ENCODE results near the gene SAP30BP. TPM values are rescaled to one million over a fixed set of nuclear protein-coding genes. Genes with fewer than 3 reads are reported as not detected.
A peak's percentile ranks its signal among the peaks of the same experiment; 100 is the strongest.

SAP30BP gene
- total RNA-seq, 1 experiment from 2014 or later = 126 TPM

DNA sequence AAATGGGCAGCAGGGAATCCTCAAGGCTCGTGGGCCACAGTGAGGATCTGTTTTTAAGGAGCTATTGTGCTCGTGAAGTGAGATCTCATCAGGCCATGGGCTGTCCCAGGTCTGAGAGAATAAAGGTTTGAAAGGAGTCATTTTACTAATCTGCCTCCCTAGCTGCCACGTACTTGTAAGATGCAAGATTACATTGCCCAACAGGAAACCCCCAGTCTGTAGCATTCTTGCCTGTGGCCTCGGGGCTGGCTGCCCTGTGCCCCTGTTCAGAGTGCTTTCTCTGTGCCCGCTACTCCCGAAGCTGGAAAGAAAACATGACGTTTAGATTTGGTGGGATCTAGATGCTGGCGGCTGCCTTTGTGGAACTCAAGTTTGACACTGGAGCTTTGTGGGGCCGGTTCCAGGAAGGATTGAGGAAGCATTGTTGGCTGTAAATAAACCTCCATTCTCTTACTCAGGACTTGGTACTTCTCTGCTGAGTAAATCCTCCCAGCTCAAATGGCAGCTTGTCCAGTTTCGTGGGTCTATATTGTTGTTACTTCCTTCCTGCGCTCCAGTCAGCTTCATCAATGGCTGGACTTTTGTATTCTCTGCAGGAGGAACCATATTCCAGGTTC lies 21.2 kb downstream of the SAP30BP start:
- H3K9me3 ChIP-seq = no peaks in the 10 kb centered on the region
- H3K4me1 ChIP-seq = peaks cover 27% of the 10 kb centered on the region
- Mint-ChIP-seq H3K27me3 (ENCODE audit: insufficient read depth, unreplicated experiment) (no peaks in the 10 kb centered on the region), H3K4me1 (ENCODE audit: low read depth, unreplicated experiment) (peaks cover 31% of the 10 kb centered on the region), H3K36me3 (ENCODE audit: insufficient read depth, unreplicated experiment) (peaks cover 66% of the 10 kb centered on the region), H3K27ac (ENCODE audit: unreplicated experiment) (peak overlapping the region; percentile 49), H3K4me3 (ENCODE audit: unreplicated experiment) (no peak overlapping the region), H3K9me3 (ENCODE audit: unreplicated experiment) (no peaks in the 10 kb centered on the region)
- H3K4me3 ChIP-seq (ENCODE audit: low read depth, low read length) = no peak overlapping the region
- DNase-seq = no peak
- TF ChIP-seq, protein P1, sequence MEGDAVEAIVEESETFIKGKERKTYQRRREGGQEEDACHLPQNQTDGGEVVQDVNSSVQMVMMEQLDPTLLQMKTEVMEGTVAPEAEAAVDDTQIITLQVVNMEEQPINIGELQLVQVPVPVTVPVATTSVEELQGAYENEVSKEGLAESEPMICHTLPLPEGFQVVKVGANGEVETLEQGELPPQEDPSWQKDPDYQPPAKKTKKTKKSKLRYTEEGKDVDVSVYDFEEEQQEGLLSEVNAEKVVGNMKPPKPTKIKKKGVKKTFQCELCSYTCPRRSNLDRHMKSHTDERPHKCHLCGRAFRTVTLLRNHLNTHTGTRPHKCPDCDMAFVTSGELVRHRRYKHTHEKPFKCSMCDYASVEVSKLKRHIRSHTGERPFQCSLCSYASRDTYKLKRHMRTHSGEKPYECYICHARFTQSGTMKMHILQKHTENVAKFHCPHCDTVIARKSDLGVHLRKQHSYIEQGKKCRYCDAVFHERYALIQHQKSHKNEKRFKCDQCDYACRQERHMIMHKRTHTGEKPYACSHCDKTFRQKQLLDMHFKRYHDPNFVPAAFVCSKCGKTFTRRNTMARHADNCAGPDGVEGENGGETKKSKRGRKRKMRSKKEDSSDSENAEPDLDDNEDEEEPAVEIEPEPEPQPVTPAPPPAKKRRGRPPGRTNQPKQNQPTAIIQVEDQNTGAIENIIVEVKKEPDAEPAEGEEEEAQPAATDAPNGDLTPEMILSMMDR (IDR thresholded peaks at IDR 0.05; ENCODE audit: insufficient read depth in 1 of 2, low read depth in 1 of 2, low read length in 1 of 2, severe bottlenecking in 1 of 2, unreplicated experiment in 1 of 2) = no peak
- peaks cover 5% of the 10 kb centered on the region; the same call in 1 of the 2 replicates for H3K36me3 ChIP-seq (ENCODE audit: control insufficient read depth, insufficient read depth, low read length)
- intact Hi-C loops (cut with micrococcal nuclease; ENCODE audit: unreplicated experiment) = no loop called here
- no peaks in the 10 kb centered on the region for H3K27me3 ChIP-seq (replicated peaks; ENCODE audit: control insufficient read depth, insufficient read depth, low read length)
- no TSS peak for BruUV-seq (replicated peaks)
- ChIA-PET CTCF (interaction anchor here (0.7 to 1.7 kb wide), 2 partner anchors 33 to 62 kb away, joined by 3 to 5 read pairs; partner anchors contain the start of gene ITGB4), POLR2A (no interaction called here)

DNA sequence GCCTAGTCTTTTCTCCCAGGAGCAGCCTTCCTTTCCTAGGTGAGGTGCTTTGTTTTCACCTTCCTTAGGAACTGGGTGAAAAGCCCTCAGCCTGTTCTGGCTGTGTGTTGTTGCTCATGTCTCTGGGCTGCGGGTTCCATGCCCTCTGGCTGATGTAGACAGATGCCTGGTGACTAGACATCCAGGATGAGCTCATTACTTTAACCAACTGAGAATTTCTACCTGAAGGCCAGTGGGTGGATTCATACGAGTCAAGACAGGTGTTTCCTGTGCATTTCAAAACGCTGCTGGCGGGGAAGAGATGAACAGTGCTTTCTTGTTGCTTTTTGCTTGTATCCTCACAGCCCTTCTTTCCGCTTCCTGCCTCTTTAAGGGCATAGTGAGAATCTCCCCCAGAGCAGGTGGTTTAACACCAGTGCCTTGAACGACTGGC lies 22.3 kb downstream of the SAP30BP start:
- H3K4me1 ChIP-seq = peaks cover 16% of the 10 kb centered on the region
- no peak overlapping the region for H3K4me3 ChIP-seq (ENCODE audit: low read depth, low read length)
- peak overlapping the region; percentile 49 for H3K27ac Mint-ChIP-seq (ENCODE audit: unreplicated experiment)
- CTCF ChIA-PET = interaction anchor here (0.6 to 0.7 kb wide), 3 partner anchors 18 to 621 kb away, joined by 3 to 8 read pairs (median 4); no protein-coding TSS in a partner anchor
- no peaks in the 10 kb centered on the region for H3K27me3 Mint-ChIP-seq (ENCODE audit: insufficient read depth, unreplicated experiment)
- TF ChIP-seq, protein P1 (IDR thresholded peaks at IDR 0.05; ENCODE audit: insufficient read depth in 1 of 2, low read depth in 1 of 2, low read length in 1 of 2, severe bottlenecking in 1 of 2, unreplicated experiment in 1 of 2) = no peak
- BruUV-seq (replicated peaks) = no TSS peak
- intact Hi-C loops (cut with micrococcal nuclease; ENCODE audit: unreplicated experiment) = no loop called here
- peaks cover 5% of the 10 kb centered on the region; the same call in 1 of the 2 replicates for H3K36me3 ChIP-seq (ENCODE audit: control insufficient read depth, insufficient read depth, low read length)
- H3K9me3 ChIP-seq = no peaks in the 10 kb centered on the region
- peaks cover 68% of the 10 kb centered on the region for H3K36me3 Mint-ChIP-seq (ENCODE audit: insufficient read depth, unreplicated experiment)
- H3K4me3 Mint-ChIP-seq (ENCODE audit: unreplicated experiment) = no peak overlapping the region
- no peaks in the 10 kb centered on the region for H3K9me3 Mint-ChIP-seq (ENCODE audit: unreplicated experiment)
- H3K27me3 ChIP-seq (replicated peaks; ENCODE audit: control insufficient read depth, insufficient read depth, low read length) = no peaks in the 10 kb centered on the region
- peaks cover 20% of the 10 kb centered on the region for H3K4me1 Mint-ChIP-seq (ENCODE audit: low read depth, unreplicated experiment)
- POLR2A ChIA-PET = no interaction called here
- no peak for DNase-seq

DNA sequence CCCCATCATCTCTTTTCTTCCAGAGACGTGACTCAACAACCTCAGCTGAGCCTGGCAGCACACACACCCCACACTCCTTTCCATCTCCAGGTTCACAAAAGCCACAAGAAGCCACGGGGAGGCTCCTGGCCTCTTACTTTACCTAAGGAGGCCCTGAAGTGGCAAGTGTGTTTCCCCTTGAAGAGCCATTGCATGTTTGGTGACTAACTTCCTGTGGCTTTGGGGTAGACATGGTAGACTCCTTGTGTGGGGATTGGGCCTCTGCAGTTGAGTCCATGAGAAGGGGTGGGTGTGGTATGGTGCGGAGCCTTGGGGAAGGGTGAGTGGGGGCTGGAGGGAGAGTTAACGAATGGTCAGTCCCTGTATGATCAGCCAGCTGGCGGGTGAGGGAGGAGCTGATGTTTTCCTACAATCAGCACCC lies 24.2 kb downstream of the SAP30BP start:
- Histone ChIP-seq H3K27me3 (replicated peaks; ENCODE audit: control insufficient read depth, insufficient read depth, low read length) (no peaks in the 10 kb centered on the region), H3K9me3 (no peaks in the 10 kb centered on the region), H3K4me1 (no peaks in the 10 kb centered on the region), H3K36me3 (ENCODE audit: control insufficient read depth, insufficient read depth, low read length) (peaks cover 2% of the 10 kb centered on the region; the same call in 1 of the 2 replicates), H3K4me3 (ENCODE audit: low read depth, low read length) (no peak overlapping the region)
- TF ChIP-seq, protein P1 (IDR thresholded peaks at IDR 0.05; ENCODE audit: insufficient read depth in 1 of 2, low read depth in 1 of 2, low read length in 1 of 2, severe bottlenecking in 1 of 2, unreplicated experiment in 1 of 2) = no peak
- Mint-ChIP-seq H3K27ac (ENCODE audit: unreplicated experiment) (no peak overlapping the region), H3K4me3 (ENCODE audit: unreplicated experiment) (no peak overlapping the region), H3K4me1 (ENCODE audit: low read depth, unreplicated experiment) (peaks cover 12% of the 10 kb centered on the region), H3K27me3 (ENCODE audit: insufficient read depth, unreplicated experiment) (no peaks in the 10 kb centered on the region), H3K9me3 (ENCODE audit: unreplicated experiment) (no peaks in the 10 kb centered on the region), H3K36me3 (ENCODE audit: insufficient read depth, unreplicated experiment) (peaks cover 73% of the 10 kb centered on the region)
- BruUV-seq (replicated peaks) = no TSS peak
- no peak for DNase-seq
- ChIA-PET POLR2A (no interaction called here), CTCF (no interaction called here)
- intact Hi-C loops (cut with micrococcal nuclease; ENCODE audit: unreplicated experiment) = no loop called here

Measured in Caco-2 (cell line).